Hepatocyte (in vitro differentiated cells): Measurements from ENCODE around the gene MAGI2.

ENCODE experiments used
- CTCF ChIP-seq: fragments of 200-600 bp; sonication (generic); IDR thresholded peaks from 2 replicates; pipeline ENCODE4 v1.5.1; 2016; ENCODE audit warnings: antibody characterized with exemption, mild to moderate bottlenecking; ENCODE audit not compliant: poor library complexity
- EZH2 ChIP-seq: fragments of 200-600 bp; sonication (generic); IDR thresholded peaks from 2 replicates; pipeline ENCODE4 v1.6.1; 2016; ENCODE audit warnings: antibody characterized with exemption, mild to moderate bottlenecking, borderline replicate concordance
- EZH2phosphoT487 ChIP-seq: fragments of 200-600 bp; sonication (generic); IDR thresholded peaks from one replicate; pipeline ENCODE4 v1.6.1; 2018; ENCODE audit warnings: antibody characterized with exemption, mild to moderate bottlenecking, low read depth, moderate library complexity; ENCODE audit not compliant: unreplicated experiment, severe bottlenecking

- TF ChIP-seq CTCF, result no peak
- no peak for TF ChIP-seq EZH2
- no peak for TF ChIP-seq EZH2phosphoT487
These were observed 1431.3 kb downstream of the MAGI2 start for GRCh38 chr7:78022165-78022564.
